Stimulated activated CD8-positive, alpha-beta memory T cell treated with anti-CD3 and anti-CD28 coated beads, Interleukin-7, amount 100 ng/mL, for 48 hours (primary cell): Measurements from ENCODE around the gene AHRR.
A peak's percentile ranks its signal among the peaks of the same experiment; 100 is the strongest.

Experiments
- DNase-seq, 2 donors: peaks; one replicate each; pipeline ENCODE4 v3.0.0-alpha.2; 2020; ENCODE audit warnings: low read depth in 1 of 2; ENCODE audit errors: extremely low read depth in 1 of 2

AHRR gene

GRCh38 chr5:453725-454481 lies 132.4 kb downstream of the AHRR start:
- no peak for DNase-seq

- DNase-seq, result no peak
These were observed 133.4 kb downstream of the AHRR start for GRCh38 chr5:454936-455335.

- DNase-seq, result no peak
These were observed 134.3 kb downstream of the AHRR start for GRCh38 chr5:455806-456205.

- DNase-seq, result no peak
These were observed 135.1 kb downstream of the AHRR start for GRCh38 chr5:456351-457194.

- DNase-seq, result no peak
These were observed 135.9 kb downstream of the AHRR start for GRCh38 chr5:457195-457961.

GRCh38 chr5:458547-459353 lies 137.2 kb downstream of the AHRR start:
- peak; percentile 45 to 78 for DNase-seq

GRCh38 chr5:459562-460272 lies 138.2 kb downstream of the AHRR start:
- no peak for DNase-seq

GRCh38 chr5:460273-460625 lies 138.7 kb downstream of the AHRR start:
- DNase-seq, result no peak

- no peak for DNase-seq
These were observed 140.6 kb downstream of the AHRR start for GRCh38 chr5:462051-462481.

- DNase-seq, result no peak
These were observed 141.8 kb downstream of the AHRR start for GRCh38 chr5:463301-463700.

- DNase-seq, result peak in 1 of 2 donors; percentile 51
These were observed 142.4 kb downstream of the AHRR start for GRCh38 chr5:463952-464351.

- DNase-seq, result no peak
These were observed 142.9 kb downstream of the AHRR start for GRCh38 chr5:464446-464842.

GRCh38 chr5:464843-465590 lies 143.5 kb downstream of the AHRR start:
- no peak for DNase-seq

- DNase-seq, result no peak
These were observed 144.3 kb downstream of the AHRR start for GRCh38 chr5:465591-466403.

GRCh38 chr5:466661-467310 lies 145.3 kb downstream of the AHRR start:
- DNase-seq, result no peak

- no peak for DNase-seq
These were observed 146.9 kb downstream of the AHRR start for GRCh38 chr5:468401-468800.

- DNase-seq, result no peak
These were observed 148.4 kb downstream of the AHRR start for GRCh38 chr5:469752-470483.
